Activated B cell treated with CpG ODN at 0.5 μM for 24 hours (primary cell): Measurements from ENCODE around the gene CUX1. TPM values are rescaled to one million over a fixed set of nuclear protein-coding genes. Genes with fewer than 3 reads are reported as not detected.

ENCODE experiments used
- ATAC-seq: fragments of 200-7000 bp; cut with Tn5 transposase; one replicate; pipeline ENCODE4 v1.10.0; 2021; ENCODE audit warnings: low read depth, mild to moderate bottlenecking, moderate library complexity
- CTCF ChIA-PET: fragments of 350-600 bp; sonication (Branson Sonifier 250); formaldehyde crosslinking; loops from one replicate; lab custom pipeline; 2021; ENCODE audit warnings: antibody characterized with exemption; lab: Charles Lee
- POLR2A ChIA-PET: fragments of 350-600 bp; sonication (Branson Sonifier 250); formaldehyde crosslinking; loops from one replicate; lab custom pipeline; 2021; ENCODE audit warnings: antibody characterized with exemption; lab: Charles Lee
- DNase-seq: peaks from one replicate; pipeline ENCODE4 v3.0.0; 2022
- H3K27ac Mint-ChIP-seq: one replicate; pipeline ENCODE4 v1.8.0; 2020; ENCODE audit warnings: mixed read lengths
- H3K27me3 Mint-ChIP-seq: one replicate; pipeline ENCODE4 v1.8.0; 2021; ENCODE audit warnings: mixed read lengths
- H3K36me3 Mint-ChIP-seq: one replicate; pipeline ENCODE4 v1.8.0; 2021; ENCODE audit warnings: low read depth, mixed read lengths
- H3K4me1 Mint-ChIP-seq: one replicate; pipeline ENCODE4 v1.8.0; 2021; ENCODE audit warnings: mixed read lengths
- H3K4me3 Mint-ChIP-seq: one replicate; pipeline ENCODE4 v1.8.0; 2020; ENCODE audit warnings: mild to moderate bottlenecking, mixed read lengths
- H3K9me3 Mint-ChIP-seq: one replicate; pipeline ENCODE4 v1.8.0; 2020; ENCODE audit warnings: mixed read lengths
- intact Hi-C: fragments of 100-400 bp; cut with micrococcal nuclease; formaldehyde crosslinking; loops from one replicate; pipeline ENCODE4 v1.15.1; 2024
- total RNA-seq: library from RNA; stranded (reverse); gene quantifications from 2 replicates; pipeline ENCODE4 v1.2.3, GENCODE V29; 2022
- TF ChIP-seq, protein P1 (sequence below): fragments of 200-600 bp; IDR thresholded peaks from one replicate; pipeline ENCODE4 v1.8.0; 2022; ENCODE audit warnings: antibody characterized with exemption, mild to moderate bottlenecking

Gene CUX1
- total RNA-seq, 1 donor from 2014 or later = 61.7 TPM

DNA sequence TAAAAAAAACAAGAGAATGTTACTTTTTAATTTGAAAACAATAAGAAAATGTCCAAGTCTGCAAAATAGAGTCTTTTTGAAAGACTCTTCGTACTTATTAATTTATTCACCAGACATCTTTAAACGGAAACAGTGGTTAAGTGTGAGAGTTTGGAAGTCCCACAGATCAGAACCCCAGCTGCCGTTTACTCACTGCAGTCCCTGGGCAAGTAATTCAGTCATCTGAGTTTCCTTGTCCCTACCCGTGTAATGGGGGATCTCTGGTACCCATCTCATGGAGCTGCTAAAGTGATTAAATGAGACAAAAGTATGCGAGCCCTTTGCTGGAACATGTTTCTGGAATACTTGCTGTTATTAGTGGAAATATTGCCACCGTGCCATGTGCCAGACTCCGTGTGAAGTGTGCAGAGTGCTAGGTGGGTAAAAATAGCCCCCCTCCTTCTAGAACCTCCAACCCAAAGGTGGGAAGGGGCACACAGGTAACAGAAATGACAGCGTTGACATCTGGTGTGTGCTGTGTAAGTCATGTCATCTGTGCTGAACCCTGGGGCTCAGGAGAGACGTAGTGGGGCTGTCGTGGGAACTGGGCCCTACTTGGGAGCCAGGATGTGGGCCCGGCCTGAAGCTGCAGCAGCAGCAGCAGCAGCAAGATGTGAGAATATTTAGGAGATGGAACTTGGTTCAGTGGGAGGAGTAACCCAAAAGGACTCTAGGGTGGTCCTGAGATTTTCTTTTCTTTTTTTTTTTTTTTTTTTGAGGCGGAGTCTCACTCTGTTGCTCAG is 140.5 kb downstream of the CUX1 start:
- DNase-seq (no peak), ATAC-seq (peak; percentile 43)
- intact Hi-C loops = loop anchor here (2.0 kb wide), 1 partner anchor 25 kb away; no protein-coding TSS in a partner anchor
- H3K27ac Mint-ChIP-seq = no peak overlapping the region
- peaks cover 48% of the 10 kb centered on the region for H3K4me1 Mint-ChIP-seq
- ChIA-PET POLR2A (interaction anchor here (1.0 kb wide), 1 partner anchor 30 kb away, joined by 11 read pairs; no protein-coding TSS in a partner anchor), CTCF (no interaction called here)
- H3K36me3 Mint-ChIP-seq = no peaks in the 10 kb centered on the region
- H3K27me3 Mint-ChIP-seq = no peaks in the 10 kb centered on the region
- TF ChIP-seq, protein P1, sequence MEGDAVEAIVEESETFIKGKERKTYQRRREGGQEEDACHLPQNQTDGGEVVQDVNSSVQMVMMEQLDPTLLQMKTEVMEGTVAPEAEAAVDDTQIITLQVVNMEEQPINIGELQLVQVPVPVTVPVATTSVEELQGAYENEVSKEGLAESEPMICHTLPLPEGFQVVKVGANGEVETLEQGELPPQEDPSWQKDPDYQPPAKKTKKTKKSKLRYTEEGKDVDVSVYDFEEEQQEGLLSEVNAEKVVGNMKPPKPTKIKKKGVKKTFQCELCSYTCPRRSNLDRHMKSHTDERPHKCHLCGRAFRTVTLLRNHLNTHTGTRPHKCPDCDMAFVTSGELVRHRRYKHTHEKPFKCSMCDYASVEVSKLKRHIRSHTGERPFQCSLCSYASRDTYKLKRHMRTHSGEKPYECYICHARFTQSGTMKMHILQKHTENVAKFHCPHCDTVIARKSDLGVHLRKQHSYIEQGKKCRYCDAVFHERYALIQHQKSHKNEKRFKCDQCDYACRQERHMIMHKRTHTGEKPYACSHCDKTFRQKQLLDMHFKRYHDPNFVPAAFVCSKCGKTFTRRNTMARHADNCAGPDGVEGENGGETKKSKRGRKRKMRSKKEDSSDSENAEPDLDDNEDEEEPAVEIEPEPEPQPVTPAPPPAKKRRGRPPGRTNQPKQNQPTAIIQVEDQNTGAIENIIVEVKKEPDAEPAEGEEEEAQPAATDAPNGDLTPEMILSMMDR = no peak
- H3K9me3 Mint-ChIP-seq = no peaks in the 10 kb centered on the region
- no peak overlapping the region for H3K4me3 Mint-ChIP-seq

DNA sequence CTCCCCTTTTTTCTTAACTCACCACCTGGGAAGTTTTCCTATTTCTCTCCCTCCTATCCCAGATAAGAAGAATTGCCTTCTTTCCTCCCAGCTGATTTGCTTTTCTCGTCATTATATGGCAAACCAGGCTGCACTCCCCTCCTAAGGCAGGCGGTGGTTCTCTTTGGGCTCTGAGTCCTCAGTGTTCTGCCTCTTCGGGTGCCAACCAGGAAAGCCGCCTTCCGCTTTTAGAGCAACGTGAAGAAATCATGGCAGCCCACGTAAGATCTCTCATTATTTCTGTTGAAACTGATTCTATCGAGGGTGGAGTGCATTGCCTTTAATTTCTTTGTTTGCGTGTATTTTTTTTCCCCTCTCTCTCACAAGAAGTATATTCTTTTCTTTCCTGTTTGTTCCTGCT is 141.9 kb downstream of the CUX1 start:
- Mint-ChIP-seq H3K4me1 (peaks cover 34% of the 10 kb centered on the region), H3K27me3 (no peaks in the 10 kb centered on the region), H3K36me3 (peaks cover under 1% of the 10 kb centered on the region), H3K9me3 (no peaks in the 10 kb centered on the region), H3K27ac (no peak overlapping the region), H3K4me3 (no peak overlapping the region)
- DNase-seq (no peak), ATAC-seq (no peak)
- TF ChIP-seq, protein P1 = no peak
- CTCF ChIA-PET = no interaction called here
- intact Hi-C loops = no loop called here
- POLR2A ChIA-PET = interaction anchor here (0.6 kb wide), 1 partner anchor 28 kb away, joined by 5 read pairs; no protein-coding TSS in a partner anchor

DNA sequence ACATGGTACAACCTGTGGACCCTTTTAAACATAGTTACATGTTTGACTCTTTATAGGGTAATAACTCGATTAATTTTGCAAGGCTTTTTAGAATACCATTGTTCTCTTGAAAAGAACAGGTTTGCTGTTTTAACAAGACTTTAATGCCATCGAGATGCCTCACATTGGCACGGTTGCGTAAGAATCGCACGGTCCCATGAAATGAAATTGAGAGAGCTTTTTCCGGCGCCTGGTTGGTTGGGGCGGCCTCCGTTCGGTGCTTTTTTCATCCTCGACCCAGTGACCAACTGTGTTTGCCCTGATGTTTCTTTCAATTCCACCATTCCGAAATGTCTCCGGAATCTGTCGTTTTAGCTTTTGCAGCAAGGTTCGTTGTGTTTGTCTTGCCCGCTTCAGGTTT is 142.4 kb downstream of the CUX1 start:
- ATAC-seq (no peak), DNase-seq (no peak)
- H3K9me3 Mint-ChIP-seq = no peaks in the 10 kb centered on the region
- intact Hi-C loops = no loop called here
- H3K4me1 Mint-ChIP-seq = peaks cover 29% of the 10 kb centered on the region
- H3K4me3 Mint-ChIP-seq = no peak overlapping the region
- TF ChIP-seq, protein P1 = no peak
- POLR2A ChIA-PET = no interaction called here
- no peaks in the 10 kb centered on the region for H3K27me3 Mint-ChIP-seq
- H3K36me3 Mint-ChIP-seq = peaks cover 3% of the 10 kb centered on the region
- CTCF ChIA-PET = no interaction called here
- H3K27ac Mint-ChIP-seq = no peak overlapping the region

DNA sequence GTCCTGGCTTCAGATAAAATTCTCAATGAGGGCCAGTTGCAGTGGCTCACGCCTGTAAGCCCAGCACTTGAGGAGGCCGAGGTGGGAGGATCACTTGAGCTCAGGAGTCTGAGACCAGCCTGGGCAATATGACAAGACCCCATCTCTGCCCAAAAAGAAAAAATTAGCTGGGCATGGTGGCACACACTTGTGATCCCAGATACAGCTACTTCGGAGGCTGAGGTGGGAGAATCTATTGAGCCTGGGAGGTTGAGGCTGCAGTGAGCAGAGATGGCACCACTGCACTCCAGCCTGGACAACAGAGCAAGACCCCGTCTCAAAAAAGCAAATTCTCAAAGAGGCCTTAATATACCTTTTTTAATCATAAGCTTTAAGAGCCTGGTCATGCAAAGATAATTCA is 142.9 kb downstream of the CUX1 start:
- TF ChIP-seq, protein P1 = no peak
- Mint-ChIP-seq H3K4me3 (no peak overlapping the region), H3K4me1 (peaks cover 24% of the 10 kb centered on the region), H3K9me3 (no peaks in the 10 kb centered on the region), H3K36me3 (peaks cover 3% of the 10 kb centered on the region), H3K27ac (no peak overlapping the region), H3K27me3 (no peaks in the 10 kb centered on the region)
- intact Hi-C loops = no loop called here
- no peak for ATAC-seq
- no peak for DNase-seq
- ChIA-PET CTCF (no interaction called here), POLR2A (no interaction called here)

DNA sequence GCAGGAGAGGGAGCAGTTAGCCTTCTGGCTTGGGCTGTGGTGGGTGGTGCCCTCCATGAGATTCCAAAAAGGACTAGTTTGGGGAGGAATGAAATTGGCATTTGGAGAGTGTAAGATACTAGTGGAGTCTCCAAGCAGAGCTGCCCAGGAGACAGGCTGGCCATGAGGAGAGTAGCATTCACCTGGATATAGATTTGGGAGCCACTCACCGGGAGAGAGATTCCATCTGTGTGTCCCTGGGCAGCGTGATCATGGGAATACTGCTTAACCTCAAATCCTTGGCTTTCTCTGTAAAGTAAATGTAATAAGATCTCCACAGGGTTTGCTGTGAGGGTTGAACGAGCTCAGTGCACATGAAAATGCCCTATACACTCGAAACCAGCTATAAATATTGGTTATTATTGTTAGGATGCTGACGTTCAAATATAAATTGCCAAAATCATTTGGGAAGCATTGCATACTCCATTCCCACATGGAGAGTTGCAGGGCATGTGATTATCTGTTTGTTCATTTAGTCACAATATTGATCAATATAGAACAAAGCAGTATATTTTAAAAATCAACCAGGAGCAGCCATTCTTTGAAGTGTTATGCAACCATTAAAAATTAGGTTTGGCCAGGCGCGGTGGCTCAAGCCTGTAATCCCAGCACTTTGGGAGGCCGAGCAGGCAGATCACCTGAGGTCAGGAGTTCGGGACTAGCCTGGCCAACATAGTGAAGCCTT is 143.7 kb downstream of the CUX1 start:
- H3K27ac Mint-ChIP-seq = no peak overlapping the region
- TF ChIP-seq, protein P1 = no peak
- CTCF ChIA-PET = no interaction called here
- no peaks in the 10 kb centered on the region for H3K27me3 Mint-ChIP-seq
- H3K36me3 Mint-ChIP-seq = peaks cover 3% of the 10 kb centered on the region
- intact Hi-C loops = no loop called here
- ATAC-seq (no peak), DNase-seq (no peak)
- POLR2A ChIA-PET = no interaction called here
- peaks cover 18% of the 10 kb centered on the region for H3K4me1 Mint-ChIP-seq
- no peaks in the 10 kb centered on the region for H3K9me3 Mint-ChIP-seq
- no peak overlapping the region for H3K4me3 Mint-ChIP-seq
